Measurements from ENCODE around the gene RRP15. TPM values are rescaled to one million over a fixed set of nuclear protein-coding genes. Genes with fewer than 3 reads are reported as not detected.

Gene RRP15
- total RNA-seq, 1 donor from 2014 or later: 10.1 TPM

Small RNA genes lying within 50 kb of the gene (small RNA-seq; reads per million reads assigned to genes)
- gene AC096638.1 (ENCODE audit: low replicate concordance): not detected

Other genes with a start within 250 kb of the RRP15 start
- gene TGFB2, start 60.0 kb downstream of the RRP15 start, total RNA-seq: 32.0 TPM